ENCODE results near the gene GNG13.

The GNG13 gene

DNA sequence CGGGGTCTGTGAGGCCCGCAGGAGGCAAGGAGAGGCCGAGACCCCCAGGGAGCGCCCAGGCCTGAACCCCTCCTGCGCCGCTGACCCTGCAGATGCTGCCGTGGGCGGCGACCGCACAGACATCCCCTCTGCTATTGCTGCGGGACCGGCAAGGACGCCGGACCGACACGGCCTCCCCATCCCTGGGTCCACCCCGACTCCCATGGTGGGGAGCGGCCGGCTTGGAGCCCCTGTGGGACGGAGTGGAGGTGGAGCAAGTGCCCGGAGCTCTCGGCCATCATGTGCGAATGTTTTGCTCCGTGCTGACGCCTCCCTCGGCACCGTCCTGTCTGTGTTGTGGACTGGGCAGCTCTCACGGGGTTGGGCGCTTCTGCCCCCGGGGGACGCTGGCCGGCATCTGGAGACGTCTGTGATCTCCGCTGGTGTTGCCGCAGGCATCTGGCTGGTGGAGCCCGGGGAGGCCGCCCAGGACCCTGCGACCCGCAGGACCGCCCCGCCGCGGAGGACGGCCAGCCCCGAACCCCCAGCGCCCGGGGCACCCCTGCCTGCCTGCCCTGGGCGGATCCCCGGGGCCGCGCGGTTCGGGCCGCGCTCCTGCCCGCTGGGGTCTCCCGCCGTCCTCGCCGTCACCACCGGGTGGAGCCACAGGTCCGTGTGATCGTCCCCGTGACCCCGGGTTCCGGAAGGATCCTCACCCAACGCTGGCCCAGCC is 12.8 kb upstream of the GNG13 start:
- DNase-seq (ENCODE audit: low read depth): peak; percentile 42

DNA sequence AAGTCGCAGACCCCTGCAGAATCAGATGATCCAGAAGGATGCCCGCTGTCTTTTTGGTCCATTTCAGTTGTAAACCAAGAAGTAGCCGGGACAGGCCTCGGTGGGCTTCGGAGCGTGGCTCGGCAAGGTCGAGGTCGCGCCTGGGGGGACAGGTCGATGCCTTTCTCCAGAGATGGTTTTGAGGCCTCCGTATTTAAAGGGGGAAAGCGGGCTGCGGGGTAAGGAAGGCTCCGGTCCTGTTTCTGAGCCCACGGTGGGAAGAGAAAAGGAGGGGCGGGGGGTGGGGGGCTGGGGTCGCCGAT is 7.5 kb upstream of the GNG13 start:
- DNase-seq (ENCODE audit: low read depth): no peak

DNA sequence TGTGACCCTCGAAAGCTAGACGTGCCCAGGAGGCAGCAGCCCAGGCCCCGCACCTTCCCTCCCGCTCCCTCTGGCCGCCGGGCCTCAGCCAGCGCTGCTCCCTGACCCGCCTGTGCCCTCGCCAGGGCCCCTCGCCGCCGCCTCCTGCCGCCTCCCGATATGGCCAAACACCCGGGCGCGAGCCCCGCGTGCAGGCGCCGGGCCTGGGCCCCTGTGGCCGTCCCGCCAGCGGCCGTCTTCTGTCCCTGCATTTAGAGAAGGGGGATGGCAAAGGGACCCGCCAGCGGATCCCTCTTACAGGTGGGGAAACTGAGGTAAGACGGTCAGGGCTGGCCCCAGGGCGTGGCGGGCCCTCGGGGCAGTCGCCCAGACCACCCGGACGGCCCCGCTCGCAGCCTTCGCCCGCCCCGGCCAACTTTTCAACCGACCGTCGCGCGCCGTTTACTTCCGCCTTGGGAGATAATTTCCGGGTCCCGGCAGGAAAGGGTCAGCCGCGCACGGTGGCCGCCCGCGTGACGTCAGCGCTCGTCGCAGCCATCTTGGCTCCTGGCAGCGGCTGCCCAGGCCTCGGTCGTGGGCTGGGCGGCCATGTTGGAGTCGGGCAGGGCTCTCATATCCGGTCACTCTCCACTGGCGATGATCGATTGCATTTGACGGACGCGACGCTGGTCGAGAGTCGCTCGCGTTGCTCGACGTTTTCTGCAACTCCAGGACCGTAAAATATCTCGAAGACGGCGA is 7.0 kb upstream of the GNG13 start:
- peak; percentile 81 for DNase-seq (ENCODE audit: low read depth)

DNA sequence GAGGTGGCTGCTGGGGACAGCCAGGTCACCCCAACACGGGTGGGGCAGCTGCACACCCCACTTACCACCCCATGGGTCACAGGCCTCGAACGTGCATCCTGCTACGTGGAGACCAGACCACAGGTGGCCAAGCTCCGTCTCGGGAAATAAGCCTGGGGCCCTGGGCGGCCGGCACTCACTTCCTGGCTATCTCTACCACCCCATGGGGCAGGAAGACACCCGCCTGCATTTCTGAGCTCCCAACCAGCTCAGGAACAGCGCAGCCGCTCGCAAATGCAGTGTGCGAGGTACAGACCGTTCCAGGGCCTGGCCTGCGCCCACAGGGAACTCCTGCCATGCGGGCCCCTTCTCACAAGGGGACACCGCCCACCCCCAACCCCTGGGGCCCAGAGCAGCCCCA is 4.9 kb upstream of the GNG13 start:
- DNase-seq (ENCODE audit: low read depth): no peak

DNA sequence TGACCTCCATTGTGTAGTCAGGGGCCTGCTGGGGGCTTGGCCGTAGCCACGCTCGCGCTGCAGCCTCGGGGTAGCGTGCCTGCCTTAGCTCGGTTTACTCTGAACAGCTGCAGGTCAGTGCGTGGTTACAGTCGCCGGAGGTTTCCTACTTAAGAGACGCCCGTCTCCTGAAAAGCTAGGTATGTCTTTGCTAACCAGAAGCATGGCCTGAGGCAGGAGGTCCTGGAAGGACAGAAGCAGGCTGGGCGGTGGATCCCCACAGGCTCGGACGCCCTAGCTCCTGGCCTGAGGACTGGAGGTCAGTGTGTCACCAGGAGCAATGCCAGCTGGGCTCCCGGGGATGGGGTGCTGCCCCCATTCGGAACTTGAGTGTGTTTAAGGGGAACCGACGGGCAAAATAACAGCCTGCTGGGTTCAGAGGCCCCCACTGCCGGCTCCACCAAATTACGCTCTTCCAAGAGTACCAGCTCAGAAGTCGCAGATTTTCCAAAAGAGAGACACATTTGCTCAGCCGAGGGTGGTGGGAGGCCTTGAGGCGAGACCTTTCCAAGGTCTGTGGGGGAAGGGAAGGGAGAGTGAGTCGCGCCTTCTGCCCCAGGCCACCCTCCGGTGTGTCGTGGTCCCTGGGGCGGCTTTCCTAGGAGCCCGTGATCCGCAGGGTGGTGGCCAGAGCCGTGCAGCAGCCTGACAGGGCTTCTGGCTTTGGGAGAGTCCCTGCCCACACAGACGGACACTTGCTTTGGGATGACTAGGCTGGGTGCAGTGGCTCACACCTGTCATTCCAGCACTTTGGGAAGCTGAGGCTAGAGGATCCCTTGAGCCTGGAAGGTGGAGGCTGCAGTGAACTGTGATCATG is 3.9 kb upstream of the GNG13 start:
- no peak for DNase-seq (ENCODE audit: low read depth)

DNA sequence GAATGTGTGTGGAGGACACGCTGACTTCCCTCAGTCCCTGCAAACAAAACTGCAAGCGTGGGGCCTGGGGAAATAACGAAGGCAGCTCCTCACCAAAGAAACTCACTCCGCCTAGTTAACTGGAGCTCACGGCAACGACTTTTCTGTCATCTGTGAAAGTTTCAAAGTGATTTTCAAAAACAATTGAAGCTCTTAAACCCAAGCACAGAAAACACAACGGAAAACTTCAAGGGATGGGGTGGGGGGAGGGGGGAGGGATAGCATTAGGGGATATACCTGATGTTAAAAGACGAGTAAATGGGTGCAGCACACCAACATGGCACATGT is 3.2 kb upstream of the GNG13 start:
- no peak for DNase-seq (ENCODE audit: low read depth)

DNA sequence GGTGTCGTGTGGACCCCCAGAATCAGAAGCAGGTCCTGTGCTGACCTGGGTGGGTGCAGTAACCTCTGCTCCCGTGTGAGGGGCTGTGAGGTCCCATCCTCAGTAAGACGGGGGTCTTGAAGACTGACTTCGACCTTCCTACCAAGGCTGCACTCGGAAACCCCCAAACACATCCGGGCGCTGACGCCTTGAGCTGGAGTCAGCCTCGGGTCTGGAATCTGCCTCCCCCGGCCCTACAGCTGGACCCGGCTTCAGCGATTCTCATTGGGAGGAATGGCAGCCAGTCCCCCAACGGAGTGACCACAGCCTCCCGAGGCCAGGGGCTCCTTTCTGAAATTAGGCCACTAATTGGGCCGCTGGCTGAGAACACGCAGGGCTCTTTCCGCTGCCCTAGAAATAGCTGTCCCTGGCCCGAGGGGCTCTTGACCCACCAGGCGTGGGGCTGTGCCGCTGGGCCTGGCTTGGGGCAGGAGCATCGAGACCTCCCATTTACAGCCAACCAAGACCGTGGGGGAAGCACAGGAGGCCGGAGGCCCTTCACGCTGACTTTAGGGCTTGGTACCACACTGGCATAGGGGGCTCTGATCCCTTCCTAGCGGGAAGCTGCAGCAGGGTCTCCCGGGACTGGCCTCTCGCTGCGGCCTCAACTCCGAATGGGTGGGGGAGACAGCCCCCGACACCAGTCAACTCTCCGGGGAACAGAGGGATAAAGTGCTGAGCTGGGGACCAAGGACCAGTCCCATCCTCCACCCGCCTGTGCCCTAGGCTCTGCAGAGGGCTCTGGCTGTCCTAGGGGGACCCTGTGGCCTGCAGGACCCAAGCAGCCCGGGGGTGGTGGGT is 2.6 kb upstream of the GNG13 start:
- DNase-seq (ENCODE audit: low read depth): no peak

DNA sequence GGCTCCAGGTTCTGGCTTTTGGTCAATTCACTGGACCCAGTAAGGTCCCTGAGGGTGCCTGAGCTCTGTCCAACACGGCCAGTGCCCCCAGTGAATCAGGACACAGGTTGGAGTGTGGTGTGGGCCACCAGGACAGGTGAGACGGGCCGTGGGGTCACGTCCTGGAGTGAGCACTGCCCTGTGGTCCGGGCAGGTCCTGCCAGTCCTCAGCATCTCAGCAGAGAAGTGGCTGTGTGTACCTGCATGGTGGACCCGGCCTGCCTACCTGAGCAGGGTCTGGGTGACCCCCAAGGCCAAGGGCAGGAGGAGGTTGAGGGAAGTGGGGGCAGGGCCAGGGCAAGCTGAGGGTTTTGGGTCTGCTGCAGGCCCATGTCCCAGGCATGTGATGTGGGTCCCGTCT is 1.9 kb upstream of the GNG13 start:
- DNase-seq (ENCODE audit: low read depth): no peak

DNA sequence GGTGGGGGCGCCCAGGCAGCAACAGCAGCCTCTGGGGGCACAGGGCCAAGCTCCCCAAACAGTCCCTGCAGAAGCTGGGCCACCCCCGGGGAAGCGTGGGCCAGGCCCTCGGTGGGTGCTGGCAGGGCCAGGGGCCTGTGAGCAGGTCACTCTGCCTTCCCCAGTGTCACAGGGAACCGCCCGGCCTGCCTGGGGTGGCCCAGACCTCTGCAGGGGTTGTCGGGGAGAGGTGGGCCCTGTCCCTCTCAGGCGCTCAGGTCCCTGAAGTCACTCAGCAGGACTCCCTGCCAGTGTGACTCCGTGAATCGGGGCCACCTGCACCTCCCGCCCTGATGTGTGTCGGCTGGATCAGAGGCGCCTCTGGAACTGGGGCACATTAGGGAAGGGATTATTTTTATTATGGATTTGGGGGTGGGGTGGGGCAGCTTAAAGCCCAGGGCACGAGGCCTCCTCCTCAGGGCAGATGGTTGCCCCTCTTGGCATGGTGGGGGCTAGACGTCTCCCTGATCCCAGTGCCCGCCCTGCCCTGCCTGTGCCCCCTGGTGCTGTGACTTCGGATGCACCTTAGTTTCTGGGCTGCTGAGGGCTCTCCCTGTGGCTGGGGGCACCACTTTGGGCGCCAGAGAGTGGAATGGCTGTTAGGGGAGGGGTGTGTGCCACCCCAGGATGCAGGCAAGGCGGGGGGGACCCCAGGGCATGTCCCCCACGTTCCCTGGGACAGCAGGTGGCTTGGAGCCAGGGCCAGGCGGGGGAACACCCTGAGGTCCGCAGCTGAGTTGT is 1.2 kb upstream of the GNG13 start:
- DNase-seq (ENCODE audit: low read depth): no peak

DNA sequence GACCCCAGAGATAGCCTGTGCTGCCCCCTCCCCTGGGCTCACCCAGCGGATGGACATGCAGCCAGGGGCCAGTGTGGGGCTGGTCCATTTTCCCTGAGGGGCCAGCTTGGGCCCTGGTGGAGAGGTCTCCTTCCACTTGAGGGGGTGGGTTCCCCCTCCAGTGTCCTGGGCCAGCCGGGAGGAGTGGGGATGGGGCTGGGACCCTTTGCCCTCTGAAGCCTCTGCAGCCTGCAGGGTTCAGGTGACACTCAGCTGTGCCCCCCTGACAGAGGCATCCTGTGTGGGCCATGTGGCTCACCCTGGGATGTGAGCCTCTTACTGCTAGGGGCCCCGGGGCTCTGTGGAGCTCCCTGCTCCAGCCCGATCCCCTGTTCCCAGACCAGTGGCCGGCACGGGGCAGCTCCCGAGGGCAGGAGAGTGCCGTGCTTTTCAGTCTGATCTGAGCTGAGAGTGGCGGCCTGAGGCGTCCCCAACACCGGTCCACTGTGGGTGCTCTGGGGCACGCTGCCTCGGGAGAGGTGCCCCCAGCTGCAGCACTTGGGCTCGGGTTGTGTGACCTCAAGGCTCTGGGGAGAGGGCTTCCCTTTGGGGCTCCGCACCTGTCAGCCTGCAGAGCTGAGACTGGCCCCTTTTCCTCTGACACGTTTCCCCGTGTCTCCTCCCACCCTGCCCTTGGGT is 439 bp upstream of the GNG13 start:
- DNase-seq (ENCODE audit: low read depth): no peak

DNA sequence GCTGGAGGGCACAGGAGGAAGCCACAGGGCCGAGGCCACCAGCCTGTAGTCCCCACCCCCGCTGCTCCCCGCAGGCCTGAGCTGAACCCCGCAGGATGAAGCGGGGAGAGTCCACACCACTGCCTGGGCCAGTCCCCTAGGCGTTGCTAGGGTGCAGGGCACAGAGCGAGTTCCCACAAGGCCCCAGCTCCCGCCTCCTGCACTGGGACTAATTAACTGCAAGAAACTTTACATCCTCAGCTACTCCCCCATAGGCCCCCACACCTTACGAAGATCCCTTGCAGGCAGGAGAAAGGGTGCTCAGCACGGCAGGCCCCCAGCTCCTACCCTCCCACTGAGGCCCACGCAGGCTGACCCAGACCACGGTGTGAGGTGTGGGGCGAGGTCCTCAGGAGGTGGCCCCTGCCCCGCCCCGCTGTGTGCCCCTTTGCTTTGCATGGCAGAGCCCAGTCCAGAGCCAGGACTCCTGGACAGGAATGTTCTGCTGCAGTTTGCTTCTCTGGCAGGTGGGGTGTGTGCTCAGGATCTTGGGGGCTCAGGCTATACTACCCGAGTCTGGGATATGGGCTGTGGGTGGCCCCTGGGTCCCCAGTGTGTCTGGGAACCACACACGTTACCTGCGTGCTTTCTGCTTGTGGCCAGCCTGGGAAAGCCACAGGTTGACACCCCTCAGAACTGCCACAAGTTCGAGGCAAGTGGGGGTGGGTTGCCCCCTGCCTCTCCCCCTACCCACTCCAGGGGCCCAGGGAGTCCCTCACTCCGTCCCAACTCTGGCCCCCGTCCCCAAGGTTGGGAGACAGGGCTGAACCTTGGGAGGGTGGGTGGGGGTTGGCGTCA is 1.2 kb downstream of the GNG13 start:
- DNase-seq (ENCODE audit: low read depth): no peak

DNA sequence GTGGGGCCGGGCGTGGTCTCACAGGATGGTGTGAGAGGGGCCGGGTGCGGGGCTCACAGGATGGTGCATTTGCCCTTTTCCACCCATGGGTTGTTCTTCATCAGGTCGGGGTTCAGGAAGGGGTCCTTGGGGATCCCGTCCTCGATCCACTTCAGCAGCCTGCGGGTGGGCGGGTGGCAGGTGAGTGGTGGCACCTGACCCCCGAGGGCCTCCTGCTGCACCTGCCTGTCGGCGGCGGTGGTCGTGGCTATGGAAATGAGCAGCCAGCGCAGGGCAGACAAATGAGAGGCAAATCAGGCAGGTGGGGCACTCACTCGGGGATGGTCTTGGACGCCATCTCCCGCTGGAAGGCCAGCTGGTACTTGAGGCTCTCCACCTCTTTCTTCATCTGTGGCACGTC is 1.9 kb downstream of the GNG13 start:
- DNase-seq (ENCODE audit: low read depth): no peak

DNA sequence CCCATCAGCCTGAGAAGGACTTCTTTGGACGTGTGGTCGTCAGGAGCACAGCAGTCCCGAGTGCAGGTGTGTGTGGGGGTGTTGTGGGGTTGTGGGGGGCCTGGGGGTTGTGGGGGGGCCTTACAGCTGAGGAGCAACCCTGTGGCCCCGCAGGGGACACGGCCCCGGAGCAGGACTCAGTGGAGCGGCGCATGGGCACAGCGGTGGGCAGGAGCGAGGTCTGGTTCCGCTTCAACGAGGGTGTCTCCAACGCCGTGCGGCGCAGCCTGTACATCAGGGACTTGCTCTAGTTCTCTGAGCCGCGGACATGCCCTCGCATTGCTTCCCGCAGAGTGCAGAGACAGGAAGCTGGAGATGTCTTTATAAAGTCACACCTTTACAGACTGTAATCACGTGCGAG is 2.8 kb downstream of the GNG13 start:
- no peak for DNase-seq (ENCODE audit: low read depth)

DNA sequence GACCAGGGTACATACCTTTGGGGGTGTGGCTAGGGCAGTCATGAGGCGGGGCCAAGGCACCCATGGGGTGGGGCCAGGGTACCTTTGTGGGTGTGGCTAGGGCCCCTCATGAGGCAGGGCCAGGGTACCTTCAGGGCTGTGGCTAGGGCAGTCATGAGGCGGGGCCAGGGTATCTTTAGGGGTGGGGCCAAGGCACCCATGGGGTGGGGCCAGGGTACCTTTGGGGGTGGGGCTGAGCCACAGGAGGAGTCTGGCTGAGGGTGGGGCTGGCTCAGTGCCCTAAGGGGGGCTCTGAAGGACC is 3.5 kb downstream of the GNG13 start:
- DNase-seq (ENCODE audit: low read depth): no peak

DNA sequence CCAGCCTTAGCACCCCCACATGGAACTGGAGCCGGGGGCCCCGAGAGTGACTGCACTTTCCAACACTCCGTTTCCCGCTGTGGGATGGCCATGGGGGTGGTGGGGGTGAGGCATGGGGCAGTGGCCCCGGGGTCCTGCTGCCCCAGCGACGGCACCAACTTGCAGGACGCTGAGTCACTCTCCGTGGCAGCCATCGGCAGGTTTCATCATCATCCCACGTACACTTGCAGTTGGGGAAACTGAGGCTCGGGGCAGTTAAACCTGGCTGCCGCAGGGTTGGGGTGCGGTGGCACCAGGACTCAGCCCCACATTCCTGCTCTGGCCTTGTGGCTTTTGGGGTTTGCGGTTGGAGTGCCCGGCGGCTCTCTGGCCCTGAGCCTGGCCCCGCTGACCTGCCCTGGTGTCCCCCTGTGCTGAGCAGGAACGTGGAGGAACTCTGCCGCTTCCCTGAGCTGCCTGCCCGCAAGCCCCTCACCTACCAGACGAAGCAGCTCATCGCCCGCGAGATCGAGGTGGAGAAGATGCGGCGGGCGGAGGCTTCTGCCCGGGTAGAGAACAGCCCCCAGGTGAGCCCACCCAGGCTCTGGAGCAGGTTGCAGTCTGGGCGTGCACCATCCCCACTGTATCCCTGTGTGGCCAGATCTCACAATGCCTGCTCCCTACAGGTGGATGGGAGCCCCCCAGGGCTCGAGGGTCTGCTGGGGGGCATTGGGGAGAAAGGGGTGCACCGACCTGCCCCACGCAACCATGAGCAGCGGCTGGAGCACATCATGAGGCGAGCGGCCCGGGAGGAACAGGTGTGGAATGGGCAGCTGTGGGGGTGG is 4.0 kb downstream of the GNG13 start:
- DNase-seq (ENCODE audit: low read depth): no peak

DNA sequence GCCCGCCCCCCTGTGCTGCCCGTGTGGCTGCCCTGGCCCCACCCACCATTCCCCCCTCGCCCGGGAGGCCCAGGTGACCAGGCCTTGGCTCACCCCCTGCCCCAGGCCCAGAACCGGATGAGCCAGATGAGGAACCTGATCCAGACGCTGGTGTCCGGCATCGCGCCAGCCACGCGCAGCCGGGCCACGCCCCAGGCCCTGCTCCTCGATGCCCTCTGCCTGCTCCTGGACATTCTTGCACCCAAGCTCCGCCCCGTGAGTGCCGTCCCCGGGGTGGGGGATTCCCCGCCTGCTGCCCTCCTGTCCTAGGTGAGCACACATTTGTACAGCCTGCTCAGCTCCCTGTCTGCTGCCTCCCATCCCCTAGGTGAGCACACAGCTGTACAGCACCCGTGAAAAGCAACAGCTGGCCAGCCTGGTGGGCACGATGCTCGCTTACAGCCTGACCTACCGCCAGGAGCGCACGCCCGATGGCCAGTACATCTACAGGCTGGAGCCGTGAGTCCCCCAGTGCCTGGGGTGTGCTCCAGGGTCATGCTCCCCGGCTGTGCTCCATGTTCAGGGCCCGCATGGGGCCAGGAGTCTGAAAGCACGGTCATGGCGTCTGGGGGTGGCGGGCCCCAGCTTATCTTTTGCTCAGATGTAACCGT is 4.8 kb downstream of the GNG13 start:
- DNase-seq (ENCODE audit: low read depth): no peak

DNA sequence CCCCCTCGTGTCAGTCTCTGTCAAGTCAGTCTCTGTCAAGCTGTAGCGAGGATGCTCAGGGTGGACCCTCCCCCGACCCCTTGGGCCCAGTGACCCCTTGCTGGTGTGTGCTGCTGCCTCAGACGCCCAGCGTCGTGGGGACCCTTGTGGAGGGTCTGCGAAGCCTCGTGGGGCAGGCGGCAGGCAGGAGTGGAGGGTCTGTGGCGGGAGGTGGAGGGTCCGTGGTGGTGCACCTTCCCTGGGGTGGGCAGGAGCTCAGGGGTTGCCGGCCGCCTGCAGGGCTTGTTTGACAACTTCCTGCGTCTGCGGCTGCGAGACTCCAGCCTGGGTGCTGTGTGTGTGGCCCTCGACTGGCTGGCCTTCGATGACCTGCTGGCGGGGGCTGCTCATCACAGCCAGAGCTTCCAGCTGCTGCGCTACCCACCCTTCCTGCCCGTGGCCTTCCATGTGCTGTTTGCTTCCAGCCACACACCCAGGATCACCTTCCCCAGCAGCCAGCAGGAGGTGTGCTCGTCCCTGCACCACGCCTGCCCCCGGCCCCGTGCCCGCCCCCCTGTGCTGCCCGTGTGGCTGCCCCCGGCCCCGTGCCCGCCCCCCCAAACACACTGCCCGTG is 5.6 kb downstream of the GNG13 start:
- DNase-seq (ENCODE audit: low read depth): no peak

DNA sequence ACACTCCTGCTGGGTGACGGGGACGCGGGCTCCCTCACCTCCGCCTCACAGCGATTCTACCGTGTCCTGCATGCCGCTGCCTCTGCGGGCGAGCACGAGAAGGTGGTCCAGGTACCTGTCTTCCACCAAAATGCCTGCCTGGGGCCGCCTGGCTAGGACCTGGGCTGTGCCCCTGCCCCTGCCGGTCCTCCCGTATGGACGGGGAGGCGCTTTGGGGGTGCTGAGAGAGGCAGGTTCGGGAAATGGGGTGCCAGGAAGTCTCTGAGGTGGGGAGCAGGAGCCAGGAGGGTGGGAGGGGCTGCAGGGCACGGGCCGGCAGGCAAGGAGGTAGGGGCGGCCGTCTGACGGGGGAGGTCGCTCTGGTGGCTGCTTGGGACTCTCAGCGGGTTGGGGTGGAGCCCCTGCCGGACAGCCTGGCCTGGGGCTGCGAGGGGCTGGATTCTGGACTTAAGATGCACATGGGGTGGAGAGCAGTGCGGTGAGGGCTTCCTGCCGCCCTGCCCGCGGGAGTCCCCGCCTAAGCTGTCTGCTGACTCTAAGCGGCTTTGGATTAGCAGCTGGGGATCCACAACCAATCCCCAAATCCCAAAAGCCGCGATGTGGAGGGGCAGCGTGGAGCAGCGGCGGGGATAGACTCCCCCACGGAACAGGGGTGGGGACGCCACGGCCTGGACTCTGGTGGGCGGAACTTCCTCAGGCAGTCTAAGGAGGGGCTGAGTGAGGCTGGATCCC is 6.3 kb downstream of the GNG13 start:
- DNase-seq (ENCODE audit: low read depth): no peak

Data from activated T-cell treated with anti-CD3 and anti-CD28 coated beads for 24 hours (primary cell).